Panc1 (cell line): ENCODE results near the gene AVL9. TPM values are rescaled to one million over a fixed set of nuclear protein-coding genes. Genes with fewer than 3 reads are reported as not detected.

ENCODE experiments used
- ATAC-seq: fragments of 200-7000 bp; cut with Tn5 transposase; 2 replicates; pipeline ENCODE4 v1.9.1; 2020; ENCODE audit warnings: mild to moderate bottlenecking, moderate library complexity
- BruUV-seq: library from RNA; stranded (reverse); fragments of 400-500 nt; replicated peaks from 2 replicates; lab custom pipeline; 2021; lab: Mats Ljungman, UMichigan
- CTCF ChIA-PET: fragments of 300-600 bp; sonication (Branson Sonifier 250); formaldehyde crosslinking; loops from one replicate; lab custom pipeline; 2022; ENCODE audit warnings: antibody characterized with exemption; lab: Charles Lee
- POLR2A ChIA-PET: fragments of 300-600 bp; sonication (Branson Sonifier 250); formaldehyde crosslinking; loops from one replicate; lab custom pipeline; 2022; ENCODE audit warnings: antibody characterized with exemption; lab: Charles Lee
- DNase-seq: peaks from one replicate; pipeline ENCODE4 v3.0.0-alpha.2; 2010; ENCODE audit warnings: low read depth, low spot score
- H3K27ac ChIP-seq: 2 replicates; pipeline ENCODE4 v1.5.1; 2011; ENCODE audit warnings: mild to moderate bottlenecking, low read length, inconsistent platforms
- H3K27me3 ChIP-seq: fragments of 200-500 bp; sonication (Bioruptor generic); 2 replicates; pipeline ENCODE4 v1.6.0; 2014; ENCODE audit warnings: low read length, inconsistent platforms; ENCODE audit not compliant: control insufficient read depth, insufficient read depth
- H3K36me3 ChIP-seq: fragments of 200-500 bp; sonication (Bioruptor generic); 2 replicates; pipeline ENCODE4 v1.5.1; 2014; ENCODE audit warnings: inconsistent platforms, mild to moderate bottlenecking, low read length, moderate library complexity; ENCODE audit not compliant: control insufficient read depth, insufficient read depth
- H3K4me1 ChIP-seq: 2 replicates; pipeline ENCODE4 v1.5.1; 2011; ENCODE audit warnings: inconsistent platforms, mild to moderate bottlenecking, low read length, moderate library complexity; ENCODE audit not compliant: control insufficient read depth, insufficient read depth
- H3K4me3 ChIP-seq, 2 experiments: 2 replicates each; pipeline ENCODE4 v1.5.1; 2011 to 2012; ENCODE audit warnings: low read depth in 2 of 2, low read length in 2 of 2, mild to moderate bottlenecking in 2 of 2, inconsistent platforms in 1 of 2, moderate library complexity in 1 of 2
- H3K9me3 ChIP-seq: fragments of 200-500 bp; sonication (Bioruptor generic); 2 replicates; pipeline ENCODE4 v1.5.1; 2014; ENCODE audit warnings: low read depth, mild to moderate bottlenecking, inconsistent platforms, low read length, moderate library complexity; ENCODE audit not compliant: control insufficient read depth, insufficient read depth
- CTCF ChIP-seq: fragments of 450-650 bp; IDR thresholded peaks from 2 replicates; pipeline ENCODE4 v1.5.1; 2017; ENCODE audit warnings: mild to moderate bottlenecking
- POLR2AphosphoS5 ChIP-seq: IDR thresholded peaks from 2 replicates; pipeline ENCODE4 v1.6.1; 2012; ENCODE audit warnings: mild to moderate bottlenecking, low read depth, low read length, moderate library complexity
- REST ChIP-seq, 2 experiments: IDR thresholded peaks; 2 replicates each; pipeline ENCODE4 v1.6.1; 2011 to 2012; ENCODE audit warnings: low read depth in 2 of 2, control low read depth in 1 of 2, low read length in 1 of 2, mild to moderate bottlenecking in 1 of 2, moderate library complexity in 1 of 2; ENCODE audit not compliant: insufficient read depth in 1 of 2
- SIN3A ChIP-seq: IDR thresholded peaks from 2 replicates; pipeline ENCODE4 v1.6.1; 2012; ENCODE audit warnings: low read depth, mild to moderate bottlenecking, low read length, moderate library complexity, borderline replicate concordance; ENCODE audit not compliant: insufficient read depth
- TCF7L2 ChIP-seq: IDR thresholded peaks from 2 replicates; pipeline ENCODE4 v1.6.1; 2011; ENCODE audit warnings: mild to moderate bottlenecking, low read depth, low read length, inconsistent platforms
- in situ Hi-C: cut with HindIII; loops from 2 replicates; pipeline ENCODE4 v1.10.0; 2016; ENCODE audit warnings: low sequenced_read_pairs, low pct_unique_long_range_greater_than_20kb
- intact Hi-C: fragments of 100-400 bp; cut with micrococcal nuclease; formaldehyde crosslinking; loops from one replicate; pipeline ENCODE4 v1.10.0; 2022; ENCODE audit not compliant: unreplicated experiment
- total RNA-seq: library from RNA; stranded (reverse); gene quantifications from one replicate; pipeline ENCODE4 v1.2.1, GENCODE V29; 2021; ENCODE audit not compliant: unreplicated experiment

The AVL9 gene
- total RNA-seq, 1 experiment from 2014 or later, result 66.6 TPM

GRCh38 chr7:32537760-32538159, 42.5 kb downstream of the AVL9 start:
- Histone ChIP-seq H3K9me3 (no peaks in the 10 kb centered on the region), H3K4me3 (no peak overlapping the region), H3K4me1 (no peaks in the 10 kb centered on the region), H3K27ac (no peak overlapping the region), H3K36me3 (no peaks in the 10 kb centered on the region), H3K27me3 (no peaks in the 10 kb centered on the region)
- no peak for ATAC-seq
- no TSS peak for BruUV-seq
- DNase-seq, result no peak
- TF ChIP-seq REST (IDR thresholded peaks at IDR 0.05; ENCODE audit: insufficient read depth in 1 of 2, low read depth in 2 of 2, low read length in 1 of 2) (no peak), TCF7L2 (no peak)
- ChIA-PET CTCF (no interaction called here), POLR2A (no interaction called here)
- intact Hi-C loops, result no loop called here
- in situ Hi-C loops, result no loop called here

- CTCF ChIA-PET, result no interaction called here
- no TSS peak for BruUV-seq
Observed at GRCh38 chr7:32539366-32539765, 44.1 kb downstream of the AVL9 start.

GRCh38 chr7:32539919-32540531, 44.7 kb downstream of the AVL9 start:
- Histone ChIP-seq H3K4me1 (no peaks in the 10 kb centered on the region), H3K27me3 (no peaks in the 10 kb centered on the region), H3K36me3 (peaks cover 8% of the 10 kb centered on the region; the same call in 1 of the 2 replicates), H3K27ac (no peak overlapping the region; the same call in 1 of the 2 replicates), H3K4me3 (no peak overlapping the region), H3K9me3 (no peaks in the 10 kb centered on the region)
- TSS peak; percentile 8 for BruUV-seq
- ChIA-PET CTCF (no interaction called here), POLR2A (interaction anchor here (0.5 kb wide), 1 partner anchor 38 kb away, joined by 4 read pairs; no protein-coding TSS in a partner anchor)
- ATAC-seq, result peak; percentile 47; the same call in 1 of the 2 replicates
- in situ Hi-C loops, result no loop called here
- no peak for DNase-seq
- TF ChIP-seq POLR2AphosphoS5 (no peak), CTCF (no peak), TCF7L2 (no peak), SIN3A (no peak), REST (IDR thresholded peaks at IDR 0.05; ENCODE audit: insufficient read depth in 1 of 2, low read depth in 2 of 2, low read length in 1 of 2) (no peak)
- intact Hi-C loops, result no loop called here

More at GRCh38 chr7:32539366-32539765, 44.1 kb downstream of the AVL9 start:
- Histone ChIP-seq H3K4me3 (no peak overlapping the region), H3K27ac (no peak overlapping the region), H3K4me1 (no peaks in the 10 kb centered on the region), H3K27me3 (no peaks in the 10 kb centered on the region), H3K36me3 (peaks cover 2% of the 10 kb centered on the region; the same call in 1 of the 2 replicates), H3K9me3 (no peaks in the 10 kb centered on the region)
- no peak for DNase-seq
- POLR2A ChIA-PET, result no interaction called here
- intact Hi-C loops (no loop called here), in situ Hi-C loops (no loop called here)
- no peak for ATAC-seq
- no peak for TF ChIP-seq TCF7L2
- TF ChIP-seq POLR2AphosphoS5, result no peak
- no peak for TF ChIP-seq SIN3A
